GM21619 (cell line): ENCODE data around the gene PSMD11.

Experiments
- ATAC-seq: cut with Tn5 transposase; IDR thresholded peaks from one replicate; pipeline ENCODE4 v1.9.1; 2021; ENCODE audit not compliant: unreplicated experiment

The PSMD11 gene

DNA sequence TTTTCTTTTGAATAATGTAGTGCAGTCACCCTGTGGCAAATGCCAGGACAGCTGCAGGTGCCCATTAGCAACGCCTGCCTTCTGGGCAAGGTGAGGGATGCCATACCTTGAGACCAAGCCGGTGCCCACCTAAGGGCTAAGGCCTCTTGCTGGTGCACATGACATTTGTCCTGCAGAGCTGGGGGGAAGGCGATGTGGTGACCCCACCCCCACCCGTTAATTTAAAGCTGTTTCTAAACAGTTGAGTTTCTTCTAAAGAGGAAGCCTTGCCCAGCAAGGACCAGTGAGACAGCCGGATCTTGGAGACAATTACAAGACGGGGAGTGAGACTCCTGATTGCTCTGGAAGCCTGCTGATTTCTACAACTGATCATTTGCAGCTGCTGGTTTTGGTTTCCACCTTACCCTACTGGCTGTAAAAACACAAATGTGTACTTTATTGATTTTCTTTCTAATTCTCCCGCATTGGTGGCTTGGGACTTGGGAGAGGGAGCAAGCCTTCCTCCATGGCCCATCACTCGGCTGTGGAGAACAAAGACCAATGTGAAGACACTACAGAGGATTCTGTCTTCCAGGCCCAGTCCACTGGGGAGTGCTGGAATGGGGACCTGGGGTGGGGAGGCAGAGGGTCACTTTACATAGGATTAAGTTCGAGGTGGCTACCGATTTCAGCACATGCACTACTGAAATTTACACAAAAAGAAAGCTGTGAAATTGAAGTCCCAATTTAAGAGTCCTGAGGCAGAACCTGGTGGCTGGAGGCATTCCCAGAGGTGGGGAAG is 45.2 kb downstream of the PSMD11 start:
- ATAC-seq = no peak

DNA sequence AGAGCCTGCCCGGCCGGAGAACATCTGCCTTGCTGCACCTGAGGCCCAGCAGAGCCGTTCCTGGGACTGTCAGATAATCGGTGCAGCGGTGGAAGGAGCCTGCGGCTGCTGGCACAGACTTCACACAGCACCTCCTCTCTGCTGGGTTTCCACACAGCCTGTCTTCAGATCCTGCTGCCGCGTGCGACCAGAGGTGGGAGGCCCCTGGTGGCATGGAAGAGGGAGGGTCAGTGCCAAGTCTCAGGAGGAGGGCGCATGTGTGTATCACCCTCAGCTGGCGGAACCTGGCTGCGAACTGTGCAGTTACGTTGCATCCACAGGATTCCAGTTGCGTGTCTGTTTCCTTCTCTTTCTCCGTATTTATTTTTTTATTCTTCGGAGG is 45.8 kb downstream of the PSMD11 start:
- ATAC-seq = no peak

DNA sequence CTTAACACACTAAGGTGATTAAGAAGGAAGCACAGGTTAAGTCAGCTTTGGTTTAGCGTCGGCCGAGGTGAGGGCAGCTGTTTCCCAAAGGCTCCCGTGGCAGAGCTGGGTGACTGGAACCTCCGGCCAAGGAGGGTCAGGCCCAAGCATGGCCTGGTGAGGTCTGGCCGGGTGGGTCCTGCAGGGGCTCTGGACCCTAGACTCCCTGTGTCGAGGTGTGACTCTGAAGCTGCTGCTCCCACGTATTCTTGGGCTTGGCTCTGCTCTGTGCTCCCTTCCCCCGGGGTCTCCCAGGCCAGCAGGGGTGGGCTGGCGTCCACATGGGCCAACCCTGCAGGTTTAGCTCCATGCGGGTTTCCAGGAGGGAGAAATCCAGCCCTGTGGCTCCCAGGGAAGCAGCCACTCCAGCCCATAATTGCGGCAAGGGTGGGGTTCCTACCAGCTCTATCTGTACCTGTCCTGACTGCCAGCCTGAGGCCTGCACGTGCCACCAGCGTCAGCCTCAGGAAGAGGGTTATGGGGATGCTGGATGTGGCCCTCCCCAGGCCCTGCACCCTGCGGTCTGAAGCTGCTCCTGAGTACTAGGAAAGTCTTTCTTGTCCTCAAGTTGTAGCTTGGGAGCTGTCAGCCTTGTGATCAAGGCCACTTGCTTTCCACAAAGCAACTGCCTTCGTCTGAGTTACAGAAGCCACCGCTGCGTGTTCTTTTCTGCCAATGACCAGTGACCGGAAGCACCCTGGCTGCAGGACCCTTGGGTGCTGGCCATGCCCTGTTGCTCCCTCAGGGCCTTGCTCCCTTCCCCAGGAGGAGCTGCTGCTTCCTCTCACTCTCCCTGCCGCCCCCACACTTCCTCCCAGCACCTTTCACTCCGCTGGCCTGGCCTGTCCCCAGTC is 47.3 kb downstream of the PSMD11 start:
- ATAC-seq = no peak

DNA sequence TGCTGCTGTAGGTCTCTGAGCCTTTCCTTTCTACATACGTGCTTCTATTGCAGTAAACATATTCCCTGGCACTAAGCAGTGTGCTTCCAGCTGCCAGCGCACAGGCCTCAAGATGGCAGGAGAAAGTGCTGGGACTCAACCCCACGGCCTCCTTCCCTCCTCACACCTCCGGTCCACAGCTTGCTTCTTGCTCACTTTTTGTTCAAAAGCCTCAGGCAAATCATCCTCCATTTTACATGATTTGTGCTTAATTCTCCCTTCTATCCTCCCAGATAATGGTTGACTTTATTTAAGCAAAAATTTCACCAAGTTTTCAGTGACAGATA is 47.9 kb downstream of the PSMD11 start:
- ATAC-seq = no peak

DNA sequence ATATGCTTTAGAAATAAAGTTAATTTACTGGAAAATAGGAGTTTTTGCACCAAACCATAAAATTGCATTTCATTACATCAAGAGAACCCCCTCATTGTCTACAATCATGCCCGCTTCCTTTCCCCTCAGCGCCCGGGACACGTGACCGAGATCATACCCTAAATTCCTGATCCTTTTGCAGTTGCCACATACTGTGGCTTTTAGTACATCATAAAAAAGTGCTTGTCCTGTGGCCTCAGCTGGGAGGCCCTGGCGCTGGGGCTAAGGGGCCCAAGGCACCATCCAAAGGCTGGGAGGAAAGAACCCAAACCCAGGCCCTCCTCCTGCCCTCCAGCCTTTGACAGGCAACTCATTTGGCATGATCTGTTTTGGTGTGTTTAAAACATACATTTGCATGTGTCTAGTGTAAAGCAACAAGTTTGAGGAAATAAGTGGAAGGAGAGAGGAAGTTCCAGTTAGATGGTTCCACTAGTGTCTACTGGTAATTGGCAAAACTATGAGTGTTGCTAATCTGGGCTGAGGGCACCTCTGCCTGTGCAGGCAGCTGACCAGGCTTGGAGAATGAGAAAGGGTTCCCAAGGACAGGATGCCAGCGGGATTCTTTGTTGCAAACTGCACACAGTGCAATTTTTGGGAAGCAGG is 48.5 kb downstream of the PSMD11 start:
- no peak for ATAC-seq

DNA sequence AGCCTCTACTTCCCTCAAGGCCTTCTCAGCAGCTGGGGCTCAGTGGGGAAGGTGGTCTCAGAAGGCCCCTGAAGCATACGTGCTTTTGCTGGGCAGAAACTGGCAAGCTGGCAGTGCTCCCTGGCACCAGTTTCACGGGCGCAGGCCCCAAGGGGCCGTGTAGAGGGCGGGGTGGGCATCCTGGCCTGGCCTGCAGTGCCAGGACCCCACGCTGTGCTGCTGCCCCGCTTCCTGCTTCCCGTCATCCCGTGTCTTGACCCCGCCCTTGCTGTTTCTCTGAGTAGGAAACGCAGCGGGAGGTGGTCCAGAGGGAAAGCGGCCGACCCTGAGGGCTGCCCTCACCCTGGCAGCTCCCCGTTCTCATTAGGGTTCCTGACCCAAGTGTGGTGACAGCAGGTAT is 49.3 kb downstream of the PSMD11 start:
- no peak for ATAC-seq

DNA sequence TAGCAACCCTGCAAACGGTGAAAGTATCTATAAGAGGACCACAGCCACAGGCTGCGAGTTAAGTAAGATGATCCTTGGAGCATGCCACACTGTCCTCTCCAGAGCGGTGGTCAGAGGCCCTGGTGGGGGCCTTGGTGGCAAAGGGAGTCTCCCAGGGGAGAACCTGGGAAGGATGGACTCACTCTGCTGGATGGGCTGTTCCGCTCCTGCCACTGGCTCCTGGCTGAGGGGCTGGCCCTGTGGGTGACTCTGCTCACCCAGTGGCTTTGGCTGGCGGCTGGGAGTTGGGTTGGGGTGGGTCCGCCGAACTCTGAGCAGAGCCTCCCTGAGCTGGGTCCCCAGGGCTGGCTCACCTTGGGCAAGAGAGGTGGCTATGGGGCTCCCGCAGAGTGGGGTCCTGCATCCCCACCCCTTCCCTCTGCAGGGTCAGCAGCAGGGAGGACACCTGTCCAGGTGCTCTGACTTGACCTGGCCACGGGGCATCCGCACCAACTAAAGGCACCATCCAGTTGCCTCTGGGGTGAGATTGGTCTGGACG is 49.7 kb downstream of the PSMD11 start:
- ATAC-seq = no peak

DNA sequence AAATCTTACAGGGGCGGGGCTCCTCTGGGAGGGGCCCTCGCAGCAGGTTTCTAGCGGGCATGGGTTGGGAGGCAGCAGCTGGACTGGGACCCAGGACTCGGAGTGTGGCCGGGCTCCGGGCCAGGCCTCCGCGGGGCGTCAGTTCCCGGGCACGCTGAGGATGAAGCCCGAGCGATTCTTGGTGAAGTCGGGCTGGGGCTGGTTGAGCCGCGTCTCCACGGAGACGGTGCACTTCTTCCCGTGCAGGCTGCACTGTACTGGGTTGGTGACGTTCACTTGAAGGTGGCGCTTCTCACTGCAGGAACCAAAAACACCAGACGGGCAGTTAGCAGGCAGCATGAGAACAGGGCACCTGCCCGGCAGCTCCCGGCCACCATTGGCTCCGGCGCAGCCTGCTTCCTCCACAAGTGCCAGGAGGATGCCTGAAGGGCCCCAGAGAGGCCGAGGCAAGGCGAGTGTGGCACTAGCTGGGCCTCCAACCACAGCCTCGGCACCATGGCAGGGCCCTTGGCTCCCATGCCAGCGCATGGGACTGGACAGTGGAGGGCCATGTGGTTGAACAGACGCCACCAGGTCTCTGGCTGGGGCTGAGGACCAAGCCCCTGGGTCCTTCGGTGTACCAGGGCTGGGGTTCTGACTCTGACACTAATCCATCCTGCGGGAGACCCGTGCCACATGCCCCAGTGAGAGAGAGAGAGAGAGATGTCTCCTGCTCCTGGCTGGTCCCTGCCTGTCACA is 50.5 kb downstream of the PSMD11 start:
- no peak for ATAC-seq

DNA sequence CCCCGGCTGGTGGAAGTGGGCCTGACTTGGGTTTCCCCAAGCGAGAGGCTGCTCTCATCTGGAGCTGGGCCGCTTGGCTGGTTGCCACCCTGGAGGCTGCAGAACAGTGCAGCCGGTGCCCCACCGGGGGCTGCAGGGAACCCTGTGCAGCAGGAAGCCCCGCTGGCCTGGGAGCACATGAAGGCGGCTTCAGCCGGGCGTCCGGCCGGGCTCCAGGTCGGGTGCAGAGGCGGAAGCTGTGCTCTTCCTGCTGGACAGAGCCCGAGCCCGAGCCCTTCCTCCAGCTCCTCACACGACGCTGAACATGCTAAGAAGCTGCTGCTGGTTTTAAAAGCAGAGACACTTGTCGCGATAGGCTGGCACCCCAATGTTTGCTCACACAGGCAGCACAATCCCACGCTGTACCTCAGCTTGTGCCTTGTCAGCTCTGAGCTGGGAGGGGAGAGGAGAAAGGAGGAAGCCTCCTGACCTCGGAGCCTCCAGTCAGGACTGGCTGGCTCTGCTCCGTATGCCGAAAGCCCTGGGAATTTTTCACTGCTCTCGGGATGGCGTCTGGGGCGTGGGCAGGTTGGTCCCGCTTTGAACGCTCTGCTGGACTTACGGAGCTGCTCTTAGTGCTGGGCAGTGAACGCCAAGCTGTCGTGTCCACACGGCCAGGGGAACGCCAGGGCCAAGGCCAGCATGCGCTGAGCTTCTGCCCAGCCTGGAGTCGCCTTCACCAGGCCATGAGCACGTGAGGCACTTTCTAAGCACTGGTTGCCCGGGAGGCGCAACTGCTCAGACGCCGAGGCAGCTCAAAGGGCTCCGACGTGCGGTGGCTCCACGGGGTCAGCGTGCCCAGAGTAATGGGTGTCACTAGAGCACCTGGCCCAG is 51.3 kb downstream of the PSMD11 start:
- no peak for ATAC-seq

DNA sequence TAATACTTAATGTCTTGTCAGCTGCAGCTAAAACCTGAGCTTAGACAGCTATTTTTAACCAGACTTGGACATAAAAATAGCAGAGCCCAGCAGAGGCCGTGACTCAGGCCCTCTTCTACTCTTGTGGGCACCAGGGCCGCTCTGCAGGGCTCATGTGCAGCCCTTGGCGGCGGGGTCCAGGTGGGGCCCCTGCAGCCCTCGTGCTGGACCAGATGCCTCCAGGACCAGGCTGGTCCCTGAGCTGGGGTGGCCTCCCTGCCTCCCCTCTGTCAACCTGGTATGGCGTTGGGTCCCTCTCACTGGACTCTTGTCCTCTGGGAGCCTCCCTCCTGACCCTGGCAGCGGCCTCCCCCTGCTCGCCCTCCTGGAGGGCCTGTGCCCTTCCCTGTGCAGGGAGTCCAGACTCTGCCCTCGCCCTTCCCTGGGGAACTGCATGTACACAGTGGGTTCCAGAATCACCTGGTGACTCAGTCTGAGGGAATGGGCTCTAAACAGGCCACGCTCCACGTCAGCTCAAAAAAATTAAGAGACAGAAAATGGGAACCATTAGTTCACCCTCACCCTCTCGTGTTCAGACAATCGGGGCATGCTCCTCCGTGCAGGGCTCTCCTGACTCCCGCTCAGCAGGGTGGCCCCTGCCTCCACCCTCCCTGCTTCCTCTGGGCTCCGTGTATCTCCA is 52.2 kb downstream of the PSMD11 start:
- ATAC-seq = no peak

DNA sequence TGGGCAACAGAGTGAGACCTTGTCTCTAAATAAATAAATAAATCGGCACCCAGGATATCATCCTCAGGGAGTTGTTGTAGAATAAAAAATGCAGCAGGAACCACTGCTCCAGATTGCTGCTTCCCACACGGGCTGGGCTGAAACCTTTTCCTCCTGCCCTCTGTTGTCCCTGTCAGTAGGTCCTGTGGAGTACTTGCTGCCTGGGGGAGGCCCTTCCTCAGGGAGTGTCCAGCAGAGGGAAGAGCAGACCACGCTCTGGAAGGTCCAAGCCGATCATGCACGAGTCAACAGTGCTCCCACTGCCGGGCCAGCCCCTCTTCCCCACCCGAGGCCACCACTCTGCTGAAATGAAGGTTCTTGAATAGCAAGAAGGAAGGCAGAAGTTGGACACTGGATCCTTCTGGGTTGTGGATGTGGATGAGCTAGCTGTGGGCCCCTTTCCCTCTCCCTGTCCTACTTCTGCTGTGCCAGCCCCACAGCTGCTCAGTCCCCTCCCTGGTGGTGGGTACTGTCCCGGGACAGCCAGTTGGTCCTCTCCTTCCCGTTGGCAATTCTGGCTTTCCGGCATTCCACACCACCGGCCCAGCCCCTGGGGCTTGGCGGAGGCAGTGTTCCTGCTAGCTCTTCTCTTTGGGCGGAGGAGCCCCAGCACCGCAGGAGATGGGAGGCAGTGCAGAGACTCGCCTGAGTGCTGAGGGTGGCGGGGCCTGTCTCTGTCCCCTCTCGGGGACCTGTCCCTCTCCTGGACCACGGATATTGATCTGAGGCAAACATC is 53.3 kb downstream of the PSMD11 start:
- ATAC-seq = no peak

DNA sequence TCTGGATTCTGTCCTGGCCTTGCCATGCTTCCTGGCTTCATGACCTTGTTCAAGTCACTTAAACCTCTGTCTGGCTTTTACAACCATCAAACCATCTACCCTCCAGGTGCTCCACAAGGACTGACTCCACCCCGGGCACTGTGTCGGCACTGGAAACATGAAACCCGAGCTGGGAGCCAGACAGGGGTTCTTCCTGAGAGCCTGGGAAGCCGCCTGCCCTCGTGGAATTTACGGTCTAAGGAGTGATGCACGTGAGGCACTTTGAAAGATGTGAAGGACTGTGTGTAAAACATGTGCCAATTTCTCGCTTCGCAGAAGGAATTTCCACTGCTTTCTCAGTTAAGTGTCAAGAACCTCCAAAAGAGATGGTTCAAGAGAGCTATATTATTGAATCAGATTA is 54.1 kb downstream of the PSMD11 start:
- no peak for ATAC-seq

DNA sequence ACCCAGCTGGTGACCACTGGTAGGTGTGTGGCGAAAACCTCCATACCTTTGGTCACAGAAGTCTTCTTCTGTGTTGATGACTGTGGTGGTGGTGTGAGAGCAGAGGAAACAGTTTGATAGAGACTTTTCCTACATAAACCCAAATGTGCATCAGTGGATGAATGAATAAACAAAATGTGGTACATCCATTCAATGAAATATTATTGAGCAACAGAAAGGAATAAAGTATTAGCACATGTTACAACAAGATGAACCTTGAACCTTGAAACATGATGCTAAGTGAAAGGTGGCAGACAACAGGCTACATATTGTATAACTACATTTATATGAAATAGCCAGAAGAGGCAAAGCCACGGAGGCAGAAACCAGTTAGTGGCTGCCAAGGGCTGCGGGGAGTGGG is 57.7 kb downstream of the PSMD11 start:
- ATAC-seq = no peak

DNA sequence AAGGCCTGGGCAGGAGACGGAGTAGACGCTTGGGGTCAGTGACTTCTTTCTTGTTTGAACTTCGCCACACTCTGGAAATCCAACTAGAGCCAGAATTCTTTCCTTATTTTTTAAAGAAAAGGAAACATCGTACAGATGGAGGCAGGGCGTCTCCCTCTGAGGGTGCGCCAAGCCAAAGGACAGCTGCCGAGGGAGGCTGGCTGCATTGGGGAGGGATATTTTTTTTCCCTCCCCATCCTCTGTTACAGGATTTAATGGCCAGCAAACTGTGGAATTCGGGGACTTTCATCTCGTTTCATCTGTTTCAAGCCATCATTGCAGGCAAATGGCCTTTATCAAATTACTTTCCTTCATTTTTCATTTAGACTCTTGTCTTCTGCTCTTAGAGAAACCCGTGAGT is 58.4 kb downstream of the PSMD11 start:
- no peak for ATAC-seq

DNA sequence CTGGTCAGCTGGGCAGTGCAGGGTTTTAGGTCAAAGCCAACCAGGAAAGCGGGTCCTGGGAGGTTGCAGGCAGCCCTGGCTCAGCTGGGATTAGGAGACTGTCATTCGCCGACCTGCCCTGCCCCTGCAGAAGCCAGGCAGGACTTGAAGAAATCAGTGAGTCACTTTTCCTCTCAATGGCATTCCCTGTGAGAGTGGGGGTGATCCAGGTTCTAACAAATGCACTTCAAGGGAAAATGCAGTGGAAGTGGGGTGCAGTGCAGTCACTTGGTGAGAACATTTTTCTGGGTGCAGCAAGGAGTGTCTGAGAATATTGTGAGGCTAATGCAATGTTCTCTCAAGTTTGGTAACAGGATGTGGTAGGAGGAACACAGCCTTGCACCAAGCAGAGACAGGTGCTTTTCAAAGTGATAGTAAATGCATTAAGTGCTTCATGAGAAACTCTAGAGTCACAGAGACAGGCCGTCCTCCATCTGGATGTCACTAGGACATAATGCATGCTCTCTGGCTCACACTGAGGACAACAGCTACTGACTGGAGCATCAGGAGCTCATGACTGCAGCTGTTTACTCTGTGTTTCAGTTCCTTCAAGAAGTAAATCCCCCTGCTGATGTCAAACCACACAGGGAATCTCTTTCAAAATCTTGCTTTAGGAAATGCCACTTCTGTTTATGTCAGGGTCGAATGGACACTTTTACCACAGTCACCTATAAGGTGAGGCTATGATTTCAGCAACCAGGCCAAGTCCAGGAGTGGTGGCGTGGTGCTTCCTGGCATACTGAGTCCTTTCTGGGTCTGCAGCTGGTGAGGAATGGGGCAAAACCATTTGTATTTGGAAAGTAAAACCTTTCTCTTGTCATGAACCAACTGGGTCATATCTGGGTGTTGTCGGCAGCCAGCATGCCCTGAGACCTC is 59.2 kb downstream of the PSMD11 start:
- ATAC-seq = peak; percentile 88

DNA sequence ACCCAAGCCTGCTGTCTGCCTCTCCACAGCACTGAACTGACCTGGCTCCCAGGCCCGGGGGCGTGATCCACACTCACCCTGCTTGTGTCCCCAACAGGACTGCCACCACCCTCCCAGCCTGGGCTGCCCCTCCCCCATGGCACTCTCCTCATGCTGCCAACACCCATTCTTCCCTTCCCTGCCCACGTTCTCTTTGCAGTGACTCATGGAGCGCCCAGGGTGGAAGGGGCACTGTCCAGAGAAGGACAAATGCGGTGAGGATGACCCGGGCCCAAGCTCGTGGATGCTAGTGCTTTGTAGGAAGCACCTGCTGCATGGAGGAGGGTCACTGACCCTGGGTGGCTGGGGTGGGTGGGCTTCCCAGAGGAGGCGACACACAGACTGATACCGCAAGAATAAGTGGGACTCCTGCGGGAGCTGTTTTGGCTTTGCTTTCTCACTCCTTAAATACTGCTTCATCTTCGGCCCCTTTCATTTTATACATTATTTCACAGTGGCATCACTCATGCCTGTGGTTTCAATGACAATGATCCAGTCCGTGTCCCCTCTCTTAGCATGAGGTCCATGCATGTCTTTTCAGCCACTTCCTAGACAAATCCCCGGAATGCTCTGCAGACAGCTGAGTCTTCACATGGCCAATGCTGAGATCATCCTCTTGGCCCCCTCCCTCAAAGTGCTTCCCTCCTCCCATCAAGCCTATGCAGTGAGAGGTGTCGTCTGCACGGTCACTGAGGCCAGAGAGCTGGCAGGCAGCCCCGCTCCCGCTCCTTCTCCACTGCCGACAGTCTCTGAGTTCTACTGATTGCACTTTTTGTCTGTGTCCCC is 60.1 kb downstream of the PSMD11 start:
- ATAC-seq = no peak

DNA sequence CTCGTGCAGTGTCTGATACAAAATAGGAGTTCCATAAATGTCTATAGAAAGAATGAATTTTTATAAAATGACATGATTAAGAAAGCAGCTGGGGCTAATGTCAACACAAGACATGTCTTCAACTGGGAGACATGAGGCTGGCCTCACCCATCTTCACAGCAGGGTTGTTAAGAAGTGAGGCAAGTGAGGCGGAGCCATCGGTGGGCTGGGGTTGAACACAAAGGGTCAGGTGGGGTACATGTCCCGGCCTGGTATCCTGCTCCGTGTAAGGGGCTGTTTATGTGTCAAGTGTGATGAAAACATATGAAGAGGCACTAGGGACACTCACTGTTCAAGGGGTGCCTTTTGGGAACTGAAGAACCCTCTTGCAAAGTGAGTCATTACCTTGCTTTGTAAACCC is 64.6 kb downstream of the PSMD11 start:
- no peak for ATAC-seq
